Stimulated activated CD8-positive, alpha-beta memory T cell treated with anti-CD3 and anti-CD28 coated beads, Interleukin-15, amount 100 ng/mL, for 48 hours (primary cell): Measurements from ENCODE around the gene ATOSA.
A peak's percentile ranks its signal among the peaks of the same experiment; 100 is the strongest.

Experiments used
- DNase-seq, 2 donors: peaks; one replicate each; pipeline ENCODE4 v3.0.0-alpha.2; 2020; ENCODE audit warnings: low read depth in 2 of 2

ATOSA gene, protein sequence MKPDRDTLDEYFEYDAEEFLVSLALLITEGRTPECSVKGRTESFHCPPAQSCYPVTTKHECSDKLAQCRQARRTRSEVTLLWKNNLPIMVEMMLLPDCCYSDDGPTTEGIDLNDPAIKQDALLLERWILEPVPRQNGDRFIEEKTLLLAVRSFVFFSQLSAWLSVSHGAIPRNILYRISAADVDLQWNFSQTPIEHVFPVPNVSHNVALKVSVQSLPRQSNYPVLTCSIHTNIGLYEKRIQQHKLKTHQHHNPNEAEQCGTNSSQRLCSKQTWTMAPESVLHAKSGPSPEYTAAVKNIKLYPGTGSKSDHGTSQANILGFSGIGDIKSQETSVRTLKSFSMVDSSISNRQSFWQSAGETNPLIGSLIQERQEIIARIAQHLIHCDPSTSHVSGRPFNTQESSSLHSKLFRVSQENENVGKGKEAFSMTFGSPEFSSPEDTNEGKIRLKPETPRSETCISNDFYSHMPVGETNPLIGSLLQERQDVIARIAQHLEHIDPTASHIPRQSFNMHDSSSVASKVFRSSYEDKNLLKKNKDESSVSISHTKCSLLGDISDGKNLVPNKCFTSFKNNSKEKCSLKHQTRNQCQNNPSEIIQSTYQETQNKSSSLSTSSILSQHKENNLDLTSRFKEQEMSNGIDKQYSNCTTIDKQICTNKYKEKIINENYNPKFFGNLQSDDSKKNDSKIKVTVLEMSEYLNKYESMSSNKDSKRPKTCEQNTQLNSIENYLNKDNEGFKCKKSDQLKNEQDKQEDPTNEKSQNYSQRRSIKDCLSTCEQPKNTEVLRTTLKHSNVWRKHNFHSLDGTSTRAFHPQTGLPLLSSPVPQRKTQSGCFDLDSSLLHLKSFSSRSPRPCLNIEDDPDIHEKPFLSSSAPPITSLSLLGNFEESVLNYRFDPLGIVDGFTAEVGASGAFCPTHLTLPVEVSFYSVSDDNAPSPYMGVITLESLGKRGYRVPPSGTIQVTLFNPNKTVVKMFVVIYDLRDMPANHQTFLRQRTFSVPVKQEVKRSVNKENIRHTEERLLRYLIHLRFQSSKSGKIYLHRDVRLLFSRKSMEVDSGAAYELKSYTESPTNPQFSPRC

DNA sequence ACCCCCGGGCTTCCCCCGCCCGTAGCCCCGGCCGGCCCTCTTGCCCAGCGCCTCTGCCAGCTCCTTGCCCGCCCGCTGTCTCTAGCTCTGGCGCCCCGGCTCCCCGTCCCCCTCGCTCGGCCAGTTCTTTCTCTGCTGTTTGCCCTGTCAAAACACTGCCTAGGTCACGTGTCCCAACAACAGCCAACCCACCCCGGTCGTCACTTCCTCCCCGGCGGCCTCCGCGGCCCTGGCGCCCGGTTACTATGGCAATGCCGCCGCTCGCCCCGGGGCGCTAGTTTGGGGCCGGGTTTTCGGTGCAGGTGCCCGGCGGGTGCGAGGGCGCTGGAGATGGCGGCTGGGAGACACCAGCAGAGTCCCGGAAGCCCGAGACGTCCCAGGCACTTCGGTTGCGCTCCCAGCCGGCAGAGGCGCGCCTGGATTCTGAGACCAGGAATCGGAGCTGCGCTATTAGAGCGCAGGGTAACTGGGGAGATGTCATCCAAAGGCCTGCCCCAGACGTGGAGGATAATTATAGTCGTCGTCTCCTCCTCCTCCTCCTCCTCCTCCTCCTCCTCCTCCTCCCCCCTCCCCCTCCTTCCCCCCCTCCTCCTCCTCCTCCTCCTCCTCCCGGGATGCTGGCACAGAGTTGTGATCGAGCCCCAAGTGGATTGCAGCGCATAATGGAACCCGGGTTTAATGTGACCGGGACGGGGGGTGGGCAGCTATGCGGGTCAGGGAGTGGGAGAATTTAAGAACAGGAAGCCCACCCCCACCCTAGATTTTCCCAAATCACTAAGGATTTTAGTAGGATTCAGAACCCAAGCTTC, at the start of gene ATOSA:
TSS of gene ATOSA (minus strand) at position 157 of the 809 bp plus-strand sequence. CDS start 1,367 bp downstream, outside the sequence.
- DNase-seq, result peak; percentile 84 to 85

DNA sequence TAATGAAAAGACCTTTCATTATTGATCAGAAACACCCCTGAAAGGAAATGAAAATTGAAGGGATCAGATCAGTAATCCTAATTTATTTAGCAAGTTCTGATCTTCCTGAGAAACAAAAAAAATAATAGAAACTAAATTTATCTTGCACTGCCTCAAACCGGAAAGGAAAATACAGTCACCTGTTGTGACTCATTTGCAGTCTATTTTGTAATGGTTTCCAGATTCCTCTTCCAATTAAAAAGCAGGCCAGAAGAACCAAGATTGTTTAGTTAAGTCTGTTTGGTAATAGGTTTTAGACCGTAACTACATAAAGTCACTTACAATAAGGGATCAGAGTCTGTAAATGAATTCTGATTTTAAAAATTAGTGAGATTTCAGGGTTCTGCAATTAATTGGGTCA, 49.7 kb upstream of the ATOSA start:
- no peak for DNase-seq

DNA sequence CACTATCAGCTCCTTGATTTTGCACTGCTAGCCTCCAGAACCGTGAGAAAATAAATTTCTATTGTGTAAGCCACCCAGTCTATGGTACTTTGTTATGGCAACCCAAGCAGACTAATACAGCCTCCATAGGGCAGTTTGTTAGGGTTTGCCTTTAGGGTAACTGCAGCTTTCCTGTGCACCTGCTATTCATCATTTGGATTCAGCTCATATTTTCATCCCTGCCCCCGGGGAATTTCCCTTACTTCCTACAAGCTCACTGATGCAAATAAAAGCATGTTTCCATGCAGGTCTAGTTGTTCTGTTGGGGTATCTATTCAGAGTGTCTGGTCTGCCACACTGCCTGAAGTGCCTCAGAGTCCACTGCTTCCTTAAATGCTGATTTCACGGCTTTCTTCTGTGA, 48.6 kb upstream of the ATOSA start:
- no peak for DNase-seq

DNA sequence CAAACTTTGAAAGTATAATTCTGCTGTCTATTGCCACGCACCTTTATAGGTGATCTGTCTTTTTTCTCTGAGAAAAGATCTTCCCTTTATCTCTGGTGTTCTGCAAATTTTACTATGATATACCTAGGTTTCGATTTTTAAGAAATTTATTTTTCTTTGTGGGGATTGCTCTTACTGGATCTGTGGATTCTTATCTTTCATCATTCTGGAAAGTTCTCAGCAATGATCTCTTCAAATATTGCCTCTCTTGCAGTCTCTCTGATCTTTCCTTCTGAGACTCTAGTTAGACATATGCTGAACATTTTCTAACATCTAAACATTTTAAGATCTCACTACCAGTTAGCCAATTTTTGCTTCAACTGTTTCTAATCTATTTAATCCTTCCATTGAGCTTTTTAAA, 47.0 kb upstream of the ATOSA start:
- no peak for DNase-seq

DNA sequence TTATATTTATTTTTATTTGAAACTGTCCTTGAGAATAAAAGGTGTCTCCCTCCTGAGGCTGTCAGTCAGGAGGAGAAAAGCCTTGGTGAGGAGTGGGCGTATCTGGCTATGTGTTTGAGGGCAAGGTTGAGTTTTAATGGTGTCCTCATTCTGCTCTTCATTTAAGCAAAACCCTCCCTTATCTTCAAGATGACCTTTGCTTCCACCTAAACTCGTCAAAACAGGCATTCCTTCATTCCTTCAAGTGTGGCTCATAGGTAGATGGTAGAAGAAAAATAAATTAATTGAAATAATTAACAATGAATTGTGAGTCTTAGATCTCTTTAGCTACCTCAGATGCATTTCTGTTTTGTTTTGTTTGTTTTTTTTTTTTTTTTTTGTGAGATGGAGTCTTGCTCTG, 39.4 kb upstream of the ATOSA start:
- DNase-seq, result no peak

DNA sequence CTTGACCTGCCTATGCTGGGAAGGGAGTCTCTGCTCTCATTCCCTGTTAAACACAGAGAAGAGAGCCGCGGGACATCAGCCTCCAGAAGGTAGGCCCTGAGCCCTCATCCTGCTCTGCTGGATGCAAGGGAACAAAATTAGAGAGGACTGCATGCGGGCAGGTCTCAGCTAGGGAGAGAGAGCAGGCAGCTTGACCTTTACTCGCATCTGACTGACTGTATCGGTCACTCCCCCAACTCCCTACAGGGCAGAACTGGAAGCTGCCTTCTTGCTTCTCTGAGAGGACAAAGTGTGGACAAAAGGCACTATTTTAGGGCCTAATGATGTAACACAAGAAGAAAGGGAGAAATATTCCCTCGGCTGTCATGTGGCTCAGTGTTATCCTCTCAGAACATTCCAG, 38.7 kb upstream of the ATOSA start:
- no peak for DNase-seq

DNA sequence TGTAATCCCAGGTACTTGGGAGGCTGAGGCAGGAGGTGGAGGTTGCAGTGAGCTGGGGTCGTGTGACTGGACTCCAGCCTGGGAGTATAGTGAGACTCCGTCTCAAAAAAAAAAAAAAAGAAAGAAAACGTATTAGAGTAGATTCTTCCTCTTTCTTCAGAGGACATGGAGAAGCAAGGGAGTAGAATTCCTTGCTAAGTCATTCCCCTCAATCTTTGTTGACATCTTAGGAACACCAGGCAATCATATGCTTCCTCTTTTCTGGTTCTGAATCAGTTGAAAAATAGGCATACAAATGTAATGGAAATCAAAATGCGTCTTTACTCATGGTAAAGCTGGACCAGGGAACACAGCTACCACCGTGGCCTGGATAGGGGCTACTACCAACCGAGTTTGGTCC, 38.3 kb upstream of the ATOSA start:
- no peak for DNase-seq

DNA sequence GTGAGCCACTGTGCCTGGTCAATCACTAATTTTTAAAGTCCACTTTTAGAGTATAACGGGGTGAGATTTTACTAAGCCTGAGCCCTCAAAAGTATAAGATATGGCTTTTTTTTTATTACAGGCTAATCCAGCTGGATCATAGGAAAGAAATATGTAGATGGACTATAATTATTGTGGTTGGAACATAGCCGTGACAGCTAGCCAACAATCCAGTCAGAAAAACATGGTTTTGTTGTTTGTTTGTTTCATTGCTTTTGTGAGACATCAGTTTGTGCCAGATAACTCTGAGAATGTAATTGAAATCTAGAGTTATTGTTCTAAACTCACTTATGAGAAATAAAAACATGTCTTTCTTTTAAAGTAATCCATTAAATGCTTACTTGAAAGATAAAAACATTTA, 37.3 kb upstream of the ATOSA start:
- DNase-seq, result no peak

DNA sequence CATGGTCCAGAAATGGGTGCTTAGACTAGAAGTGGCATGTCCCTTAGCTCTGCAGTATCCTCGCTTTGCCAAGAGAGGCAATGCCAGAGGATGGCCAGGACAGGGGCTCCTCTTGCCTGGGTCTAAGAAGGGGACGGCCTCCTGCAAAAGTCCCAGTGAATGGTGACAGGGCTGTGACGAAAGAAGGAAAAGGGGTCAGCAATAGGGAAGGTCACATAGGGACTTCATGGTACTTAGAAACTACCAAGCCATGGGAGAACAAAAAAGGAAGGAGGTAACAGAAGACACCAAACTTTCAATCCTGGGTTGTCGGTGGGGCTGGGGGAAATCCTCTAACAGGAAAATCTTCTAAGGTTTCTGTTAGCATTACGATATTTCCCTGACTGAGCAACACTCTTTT, 36.2 kb upstream of the ATOSA start:
- DNase-seq, result no peak

DNA sequence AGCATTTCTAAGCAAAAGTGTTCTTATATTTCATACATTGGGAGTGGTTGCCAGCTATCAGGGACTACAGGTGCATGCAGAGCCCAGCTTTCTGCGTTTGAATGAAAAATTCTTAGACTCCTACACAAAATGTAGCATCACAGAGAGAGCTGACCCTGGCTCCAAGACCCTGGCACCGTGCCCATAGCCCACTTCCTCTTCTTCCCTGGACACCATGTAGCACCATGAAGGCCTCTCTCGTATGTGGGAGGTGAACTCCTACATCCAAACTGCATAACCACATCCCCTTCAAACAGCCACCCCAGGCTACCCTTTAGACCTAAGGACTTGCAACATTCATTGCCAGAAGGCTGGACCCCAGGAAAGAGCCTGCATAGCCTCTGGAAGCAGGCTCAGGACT, 35.8 kb upstream of the ATOSA start:
- no peak for DNase-seq

DNA sequence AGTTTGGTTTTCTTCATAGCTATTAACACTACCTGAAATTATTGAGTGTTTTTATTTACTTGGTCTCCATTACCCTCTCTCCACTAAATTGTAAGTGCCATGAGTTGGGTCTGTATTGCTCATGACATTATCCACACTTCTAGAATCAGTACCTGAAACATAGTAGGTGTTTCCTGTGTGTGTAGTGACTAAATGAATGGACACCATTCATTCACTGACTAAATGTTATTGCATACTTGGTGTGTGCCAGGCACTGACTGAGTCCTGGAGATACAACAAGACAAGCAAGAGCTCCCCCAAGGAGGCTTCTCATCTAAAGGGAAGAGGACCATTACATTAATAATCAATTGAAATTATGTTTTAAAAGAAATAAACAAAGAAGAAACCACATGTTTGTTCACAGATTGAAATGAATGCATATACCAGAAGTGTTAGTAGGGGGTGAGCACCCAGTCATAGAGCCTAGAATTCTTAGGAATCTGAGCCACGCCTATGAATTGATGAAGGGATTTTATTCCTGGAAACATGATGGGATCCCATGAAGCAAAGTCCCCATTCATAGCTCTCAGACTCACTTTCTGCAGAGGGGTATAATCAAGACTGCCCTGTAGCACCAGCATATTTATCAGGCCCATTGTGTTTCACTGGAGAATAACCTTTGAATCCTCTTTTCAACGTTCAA, 31.7 kb upstream of the ATOSA start:
- DNase-seq, result no peak

DNA sequence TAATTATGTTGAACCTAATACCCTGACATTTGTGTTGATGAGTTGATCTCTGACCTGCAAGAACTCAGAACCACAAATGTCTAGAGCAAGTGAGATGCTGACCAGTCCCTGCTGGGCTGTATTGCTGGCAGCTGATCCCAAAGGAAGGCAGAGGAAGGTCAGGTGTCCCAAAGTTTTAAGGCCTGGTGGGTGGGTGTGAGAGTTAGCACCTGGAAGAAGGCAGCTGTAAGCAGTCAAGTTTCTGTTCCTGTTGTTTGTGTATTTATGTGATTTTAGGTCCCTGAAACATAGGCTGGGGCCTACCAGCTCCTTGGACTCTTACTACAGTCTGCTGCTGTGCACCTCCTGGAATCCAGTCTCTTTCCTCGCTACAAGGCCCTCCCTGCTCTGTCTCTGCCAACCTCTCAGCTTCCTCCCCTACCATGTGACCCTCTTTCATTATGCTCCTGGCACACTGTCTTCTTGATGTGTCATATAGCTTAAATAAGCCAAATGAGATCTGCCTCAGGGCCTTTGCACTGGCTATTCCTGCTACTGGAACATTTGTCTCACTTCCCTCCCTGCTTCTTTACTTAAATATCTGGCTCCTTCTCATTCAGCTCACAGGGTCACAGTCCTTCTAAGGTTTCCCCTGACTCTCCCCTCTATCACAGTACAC, 31.0 kb upstream of the ATOSA start:
- no peak for DNase-seq

DNA sequence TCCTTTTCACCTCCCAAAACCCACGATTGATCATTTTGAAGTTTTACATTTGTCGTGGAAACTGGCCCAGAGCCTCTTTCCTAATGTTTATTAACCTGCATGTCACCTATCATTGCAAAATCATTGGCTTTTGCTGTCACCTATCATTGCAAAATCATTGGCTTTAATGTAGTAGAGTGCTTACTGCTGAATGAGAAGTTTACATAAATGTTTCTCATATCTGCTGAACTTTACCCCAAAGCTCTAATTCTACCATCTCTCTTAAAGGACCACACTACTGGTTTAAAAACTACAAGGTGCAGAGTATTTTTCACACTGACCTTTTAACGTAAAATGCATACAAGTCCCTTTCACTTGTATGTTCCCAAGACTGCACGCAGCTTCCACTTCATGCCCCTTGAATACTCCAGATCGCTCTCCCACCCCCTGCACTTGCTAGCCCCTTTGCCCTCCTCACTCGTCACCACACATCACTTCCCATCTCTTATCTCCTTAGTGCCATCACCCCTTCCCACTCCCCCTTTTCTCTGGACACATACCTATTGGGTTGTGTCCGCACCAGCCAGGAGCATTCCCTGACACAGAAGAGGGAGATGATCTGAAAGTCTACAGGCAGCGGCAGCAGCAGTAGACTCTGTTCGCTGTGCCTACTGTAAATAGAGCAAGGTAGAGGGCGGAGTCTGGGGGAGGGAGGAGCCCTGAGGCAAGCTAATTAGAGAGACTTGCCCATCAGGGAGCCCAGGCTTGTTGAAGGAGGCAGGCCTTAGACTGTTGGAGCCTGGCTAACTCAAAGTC, 30.2 kb upstream of the ATOSA start:
- DNase-seq, result no peak

DNA sequence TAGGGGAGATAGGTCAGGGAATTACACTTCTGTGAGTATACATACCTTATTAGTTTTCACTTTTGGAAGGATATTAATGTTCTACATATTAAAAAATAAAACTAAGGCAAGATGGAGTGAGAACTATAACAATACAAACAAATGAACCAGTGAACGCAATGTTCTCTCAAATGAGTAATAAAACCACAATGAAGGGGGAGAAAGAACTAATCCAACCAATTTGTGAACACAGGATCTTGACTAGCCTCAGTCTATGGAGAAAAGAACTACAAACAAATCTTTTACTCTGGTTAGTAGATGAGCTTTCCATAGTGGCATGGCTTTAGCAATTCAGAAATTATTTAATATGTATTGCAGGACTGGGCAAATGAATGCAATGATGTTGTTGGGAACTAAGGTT, 26.9 kb upstream of the ATOSA start:
- DNase-seq, result no peak

DNA sequence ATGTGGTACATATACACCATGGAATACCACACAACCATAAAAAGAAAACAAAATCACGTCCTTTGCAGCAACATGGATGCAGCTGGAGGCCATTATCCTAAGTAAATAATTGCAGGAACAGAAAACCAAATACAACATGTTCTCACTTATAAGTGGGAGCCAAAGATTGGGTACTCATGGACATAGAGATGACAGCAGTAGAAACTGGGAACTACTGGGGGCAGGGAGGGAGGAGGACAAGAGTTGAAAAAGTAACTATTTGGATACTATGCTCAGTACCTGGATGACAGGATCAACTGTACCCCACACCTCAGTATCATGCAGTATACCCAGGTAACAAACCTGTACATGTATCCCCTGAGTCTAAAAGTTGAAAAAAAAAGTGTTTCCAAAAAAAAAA, 23.2 kb upstream of the ATOSA start:
- DNase-seq, result no peak

DNA sequence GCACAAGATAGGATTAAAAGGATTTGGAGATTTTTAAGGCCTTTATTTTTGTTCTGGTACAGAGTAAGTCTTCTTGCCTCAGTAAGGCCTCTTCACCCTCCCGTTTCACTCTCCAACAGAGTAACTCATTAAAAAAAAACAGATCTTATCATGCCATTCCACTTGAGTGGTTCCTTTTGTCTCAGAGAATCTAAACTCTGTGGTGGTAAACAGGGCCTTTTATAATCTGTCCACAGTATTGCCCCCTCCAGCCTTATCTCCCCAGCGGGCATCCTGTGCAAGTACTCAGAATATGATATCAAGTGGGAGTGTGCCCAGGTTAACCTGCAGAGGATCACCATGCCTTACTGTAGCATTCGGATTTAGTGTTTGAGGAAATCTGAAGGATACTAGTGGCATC, 20.3 kb upstream of the ATOSA start:
- no peak for DNase-seq

DNA sequence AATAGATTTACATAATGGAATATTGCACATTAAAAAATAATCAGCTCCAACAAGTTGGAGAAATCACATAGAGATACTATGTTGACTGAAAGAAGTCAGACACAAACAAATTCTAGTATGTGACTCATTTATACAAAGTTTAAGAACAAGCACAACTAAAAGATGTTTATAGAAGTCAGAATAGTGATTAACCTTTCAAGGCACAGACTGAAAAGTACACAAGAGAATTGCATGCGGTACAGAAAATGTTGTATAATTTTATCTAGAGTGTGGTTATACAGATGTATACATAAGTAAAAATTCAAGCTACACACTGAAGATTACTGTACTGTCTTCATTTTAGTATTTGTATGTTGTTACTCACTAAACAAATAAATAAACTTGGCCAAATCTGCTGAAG, 19.3 kb upstream of the ATOSA start:
- DNase-seq, result no peak

DNA sequence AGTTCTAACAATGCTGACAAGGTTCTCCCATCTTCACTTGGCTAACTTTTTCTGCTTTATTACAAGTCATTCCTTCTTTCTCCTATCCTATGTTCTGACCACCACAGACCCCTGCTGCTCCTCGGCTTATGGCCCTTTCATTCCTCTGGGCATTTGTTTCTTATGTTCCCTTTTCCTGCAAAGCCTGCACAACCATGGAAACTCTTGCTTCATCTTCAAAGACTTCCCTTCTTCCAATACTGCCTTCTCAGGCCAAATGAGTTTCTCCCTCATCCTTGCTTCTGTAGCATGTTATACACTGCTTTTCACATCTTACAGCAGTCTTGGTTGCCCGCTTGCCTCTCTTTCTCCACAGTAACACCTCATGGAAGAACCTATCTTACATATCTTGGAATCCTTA, 17.9 kb upstream of the ATOSA start:
- DNase-seq, result no peak

DNA sequence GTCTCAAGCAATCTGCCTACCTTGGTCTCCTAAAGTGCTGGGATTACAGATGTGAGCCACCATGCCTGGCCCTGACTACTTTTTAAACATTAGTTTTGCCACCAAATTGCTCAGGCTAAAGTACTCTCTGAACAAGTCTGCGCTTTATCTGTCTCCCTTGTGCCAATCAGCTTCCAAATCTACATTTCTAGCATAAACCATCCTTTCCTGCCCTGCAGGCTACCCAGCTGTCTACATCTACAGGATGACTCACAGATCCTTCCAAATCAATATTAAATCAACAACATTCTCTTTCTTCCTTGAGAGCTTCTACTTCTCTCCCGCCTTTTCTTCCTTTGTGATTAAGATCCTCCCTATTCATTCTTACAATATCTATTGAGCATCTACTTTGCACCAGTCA, 16.0 kb upstream of the ATOSA start:
- DNase-seq, result no peak

DNA sequence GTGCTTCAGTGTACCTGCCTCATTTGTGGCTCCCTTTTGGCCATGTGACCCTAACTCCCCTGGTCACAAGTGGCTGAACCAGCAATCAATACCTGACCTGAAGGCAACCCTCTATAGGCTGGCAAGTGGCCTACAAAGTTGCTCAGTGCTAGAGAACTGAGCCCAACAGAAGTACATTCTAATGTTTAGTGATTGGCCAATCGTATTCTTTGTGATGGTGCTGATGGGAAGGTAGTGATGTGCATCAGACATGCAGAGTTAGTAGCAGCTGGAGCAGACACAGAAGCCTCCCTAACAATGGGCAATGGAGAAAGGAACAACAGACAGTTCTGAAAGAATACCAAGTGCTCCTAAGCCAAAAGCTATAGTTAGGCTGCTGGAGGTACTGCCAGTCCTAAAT, 10.4 kb upstream of the ATOSA start:
- DNase-seq, result no peak
